Loucy (cell line): ENCODE measurements around the gene MRPL49.

Source experiments
- EZH2phosphoT487 ChIP-seq: fragments of 200-600 bp; IDR thresholded peaks from 2 replicates; pipeline ENCODE4 v1.6.1; 2018; ENCODE audit warnings: antibody characterized with exemption, mild to moderate bottlenecking, moderate library complexity, borderline replicate concordance
- TF ChIP-seq, protein P1 (sequence below): fragments of 200-600 bp; sonication (generic); conservative IDR thresholded peaks from 2 replicates; pipeline ENCODE4 v1.5.1; 2014; ENCODE audit warnings: mild to moderate bottlenecking, antibody characterized with exemption, low read length

DNA sequence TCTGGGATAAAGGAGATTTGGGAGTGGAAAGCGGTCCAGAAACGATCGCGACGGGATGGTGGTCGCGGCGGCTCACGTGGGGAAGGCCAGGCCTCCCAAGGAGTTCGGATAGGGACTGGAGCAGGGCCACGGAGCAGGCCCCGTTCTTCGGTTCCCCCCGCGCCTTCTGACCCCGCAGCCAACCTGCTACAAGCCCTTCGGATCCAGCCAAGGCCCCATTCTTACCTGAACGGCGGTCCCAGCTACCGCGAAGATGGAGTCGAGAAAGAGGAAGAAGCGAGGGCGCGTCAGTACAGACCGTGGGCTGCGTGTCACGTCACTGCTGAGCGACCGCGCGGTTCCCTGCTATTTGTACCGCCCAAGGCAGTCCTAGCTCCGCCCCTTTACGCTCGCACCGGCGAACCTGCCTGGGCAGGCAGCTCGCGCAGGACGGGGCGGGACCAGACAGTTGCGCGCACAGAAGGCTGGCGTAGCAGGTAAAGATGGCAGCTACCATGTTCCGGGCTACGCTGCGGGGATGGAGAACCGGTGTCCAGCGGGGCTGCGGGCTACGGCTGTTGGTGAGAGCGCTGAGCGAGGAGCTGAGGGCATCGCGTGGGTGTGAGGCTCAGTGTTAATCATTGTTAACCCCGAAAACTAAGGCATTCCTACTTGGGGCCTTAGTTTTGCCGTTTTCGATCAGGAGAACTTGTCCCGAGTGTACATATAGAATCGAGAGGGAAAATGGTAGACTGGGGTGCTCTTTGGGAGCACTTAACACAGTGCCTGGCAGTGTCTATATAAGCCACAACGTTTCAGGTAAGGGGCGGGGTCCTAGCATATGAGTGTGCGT is at the start of gene MRPL49, which contains the start of gene FAU:
- TF ChIP-seq, protein P1, sequence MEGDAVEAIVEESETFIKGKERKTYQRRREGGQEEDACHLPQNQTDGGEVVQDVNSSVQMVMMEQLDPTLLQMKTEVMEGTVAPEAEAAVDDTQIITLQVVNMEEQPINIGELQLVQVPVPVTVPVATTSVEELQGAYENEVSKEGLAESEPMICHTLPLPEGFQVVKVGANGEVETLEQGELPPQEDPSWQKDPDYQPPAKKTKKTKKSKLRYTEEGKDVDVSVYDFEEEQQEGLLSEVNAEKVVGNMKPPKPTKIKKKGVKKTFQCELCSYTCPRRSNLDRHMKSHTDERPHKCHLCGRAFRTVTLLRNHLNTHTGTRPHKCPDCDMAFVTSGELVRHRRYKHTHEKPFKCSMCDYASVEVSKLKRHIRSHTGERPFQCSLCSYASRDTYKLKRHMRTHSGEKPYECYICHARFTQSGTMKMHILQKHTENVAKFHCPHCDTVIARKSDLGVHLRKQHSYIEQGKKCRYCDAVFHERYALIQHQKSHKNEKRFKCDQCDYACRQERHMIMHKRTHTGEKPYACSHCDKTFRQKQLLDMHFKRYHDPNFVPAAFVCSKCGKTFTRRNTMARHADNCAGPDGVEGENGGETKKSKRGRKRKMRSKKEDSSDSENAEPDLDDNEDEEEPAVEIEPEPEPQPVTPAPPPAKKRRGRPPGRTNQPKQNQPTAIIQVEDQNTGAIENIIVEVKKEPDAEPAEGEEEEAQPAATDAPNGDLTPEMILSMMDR, result no peak
- no peak for TF ChIP-seq EZH2phosphoT487
